Measurements from ENCODE around the gene AGR2.

DNA sequence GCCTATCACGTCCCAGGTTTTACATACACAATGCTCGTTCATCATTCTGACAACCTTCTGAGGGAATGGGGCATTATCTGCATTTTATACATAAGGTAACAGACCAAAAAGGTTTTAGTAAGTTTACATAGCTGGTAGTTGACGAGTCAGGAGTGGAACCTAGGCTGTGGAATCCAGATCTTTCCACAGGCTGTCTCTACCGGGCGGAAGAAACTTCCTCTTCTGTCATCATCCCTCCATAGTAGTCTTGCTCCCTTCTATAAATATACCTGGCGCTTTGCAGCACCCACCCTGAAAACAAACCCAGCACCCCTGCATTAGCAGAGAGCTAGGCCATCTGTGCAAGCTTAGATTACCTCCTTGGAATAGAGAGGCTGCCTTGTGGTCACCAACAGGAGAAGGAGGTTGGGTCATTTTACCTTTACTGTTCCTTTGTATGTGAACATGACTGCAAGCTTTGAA lies 49.9 kb downstream of the AGR2 start:
- TF ChIP-seq ARNT (IDR thresholded peaks at IDR 0.05), result no peak
- no peak for TF ChIP-seq FOXM1 (IDR thresholded peaks at IDR 0.05; ENCODE audit: borderline replicate concordance)
- no peak for TF ChIP-seq FOXK2 (IDR thresholded peaks at IDR 0.05)
- no peak for TF ChIP-seq ZNF384 (IDR thresholded peaks at IDR 0.05)
- TF ChIP-seq HDGF (IDR thresholded peaks at IDR 0.05; ENCODE audit: borderline replicate concordance), result no peak
- no peak for TF ChIP-seq ELF4 (IDR thresholded peaks at IDR 0.05)
- no peak for TF ChIP-seq SUZ12 (IDR thresholded peaks at IDR 0.05)
- no peak for TF ChIP-seq LEF1 (IDR thresholded peaks at IDR 0.05; ENCODE audit: borderline replicate concordance)
- TF ChIP-seq L3MBTL2 (conservative IDR thresholded peaks at IDR 0.05), result no peak
- TF ChIP-seq SP1 (IDR thresholded peaks at IDR 0.05), result no peak
- TF ChIP-seq, protein P1, sequence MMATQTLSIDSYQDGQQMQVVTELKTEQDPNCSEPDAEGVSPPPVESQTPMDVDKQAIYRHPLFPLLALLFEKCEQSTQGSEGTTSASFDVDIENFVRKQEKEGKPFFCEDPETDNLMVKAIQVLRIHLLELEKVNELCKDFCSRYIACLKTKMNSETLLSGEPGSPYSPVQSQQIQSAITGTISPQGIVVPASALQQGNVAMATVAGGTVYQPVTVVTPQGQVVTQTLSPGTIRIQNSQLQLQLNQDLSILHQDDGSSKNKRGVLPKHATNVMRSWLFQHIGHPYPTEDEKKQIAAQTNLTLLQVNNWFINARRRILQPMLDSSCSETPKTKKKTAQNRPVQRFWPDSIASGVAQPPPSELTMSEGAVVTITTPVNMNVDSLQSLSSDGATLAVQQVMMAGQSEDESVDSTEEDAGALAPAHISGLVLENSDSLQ (IDR thresholded peaks at IDR 0.05), result 0 out of 2 replicates have a peak, but pooled peaks have one; percentile 7
- TF ChIP-seq NFRKB (IDR thresholded peaks at IDR 0.05), result no peak

All from HEK293T (cell line).